ENCODE results near the gene CRYBG2.
"Not testable (repeated sequence)": the region's sequence is repeated elsewhere in the genome, so short reads cannot be mapped to it uniquely, and the experiment has no call there.

The CRYBG2 gene

DNA sequence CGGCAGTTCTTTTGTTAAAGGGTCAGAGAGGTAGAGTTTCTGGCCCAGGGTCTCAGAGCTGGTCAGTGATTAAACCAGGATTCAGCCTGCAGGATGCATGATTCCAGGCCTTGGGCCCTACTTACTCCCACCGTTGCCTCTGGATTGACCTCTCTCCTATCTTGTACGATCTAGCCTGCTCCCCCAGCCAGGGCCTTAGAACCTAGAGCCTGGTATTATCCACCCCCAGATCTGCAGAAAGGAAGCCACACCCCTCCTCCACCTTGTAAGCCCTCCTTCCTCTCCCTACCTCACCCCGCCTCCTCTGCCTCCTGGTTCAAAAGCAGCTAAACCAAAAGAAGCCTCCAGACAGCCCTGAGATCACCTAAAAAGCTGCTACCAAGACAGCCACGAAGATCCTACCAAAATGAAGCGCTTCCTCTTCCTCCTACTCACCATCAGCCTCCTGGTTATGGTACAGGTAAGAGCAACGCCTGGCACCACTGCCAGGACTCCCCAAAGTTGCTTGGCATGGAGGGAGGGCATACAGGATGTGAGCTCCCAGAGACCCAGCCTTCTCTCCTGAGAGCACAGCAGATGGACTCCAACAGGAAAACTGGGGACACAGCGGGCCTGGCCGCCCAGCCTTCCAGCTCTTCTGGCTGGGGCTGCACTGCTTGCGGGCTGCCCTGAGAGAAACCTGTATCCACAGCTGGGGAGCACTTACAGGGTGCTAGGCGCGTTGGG is 36.2 kb downstream of the CRYBG2 start, which contains the start of gene CD52:
TSS of gene CD52 (plus strand) at position 347 of the 726 bp plus-strand sequence. CDS start at position 407, 60 bp downstream.
- H3K4me1 ChIP-seq (ENCODE audit: control insufficient read depth, insufficient read depth, low read length), result peaks cover 17% of the 10 kb centered on the region
- no peaks in the 10 kb centered on the region for H3K9me3 ChIP-seq (ENCODE audit: control insufficient read depth, insufficient read depth, low read length)
- H3K9ac ChIP-seq (ENCODE audit: low read depth, low read length), result no peak within 1 kb of the TSS
- H3K27me3 ChIP-seq (ENCODE audit: control insufficient read depth, insufficient read depth, low read length), result no peaks in the 10 kb centered on the region
- peaks cover 10% of the 10 kb centered on the region for H3K36me3 ChIP-seq (ENCODE audit: control insufficient read depth, insufficient read depth, low read length)
- no peak within 1 kb of the TSS for H3K27ac ChIP-seq (ENCODE audit: low read depth, low read length)
- H3K4me3 ChIP-seq (ENCODE audit: low read depth, low read length), result no peak within 1 kb of the TSS

DNA sequence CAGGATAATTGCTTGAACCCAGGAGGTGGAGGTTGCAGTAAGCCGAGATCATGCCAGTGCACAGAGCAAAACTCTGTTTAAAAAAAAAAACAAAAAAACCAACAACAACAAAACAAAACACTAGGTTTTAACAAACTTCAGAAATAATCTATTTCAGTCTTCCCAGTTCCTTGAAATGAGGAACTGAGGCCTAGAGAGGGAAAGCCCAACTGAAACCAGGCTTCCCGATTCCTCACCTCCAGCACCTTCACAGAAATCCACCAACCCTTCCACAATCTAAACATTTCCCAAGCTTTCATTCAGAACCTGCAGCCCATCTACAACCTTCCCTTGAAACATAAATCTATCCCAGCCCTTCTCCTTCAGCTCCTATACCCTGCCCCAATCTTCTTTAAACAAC is 36.8 kb downstream of the CRYBG2 start:
- no peak overlapping the region for H3K27ac ChIP-seq (ENCODE audit: low read depth, low read length)
- H3K4me3 ChIP-seq (ENCODE audit: low read depth, low read length), result no peak overlapping the region
- H3K4me1 ChIP-seq (ENCODE audit: control insufficient read depth, insufficient read depth, low read length), result peaks cover 17% of the 10 kb centered on the region
- H3K9ac ChIP-seq (ENCODE audit: low read depth, low read length), result no peak overlapping the region
- peaks cover 4% of the 10 kb centered on the region; the same call in 1 of the 2 replicates for H3K36me3 ChIP-seq (ENCODE audit: control insufficient read depth, insufficient read depth, low read length)
- no peaks in the 10 kb centered on the region for H3K9me3 ChIP-seq (ENCODE audit: control insufficient read depth, insufficient read depth, low read length)
- H3K27me3 ChIP-seq (ENCODE audit: control insufficient read depth, insufficient read depth, low read length), result no peaks in the 10 kb centered on the region

DNA sequence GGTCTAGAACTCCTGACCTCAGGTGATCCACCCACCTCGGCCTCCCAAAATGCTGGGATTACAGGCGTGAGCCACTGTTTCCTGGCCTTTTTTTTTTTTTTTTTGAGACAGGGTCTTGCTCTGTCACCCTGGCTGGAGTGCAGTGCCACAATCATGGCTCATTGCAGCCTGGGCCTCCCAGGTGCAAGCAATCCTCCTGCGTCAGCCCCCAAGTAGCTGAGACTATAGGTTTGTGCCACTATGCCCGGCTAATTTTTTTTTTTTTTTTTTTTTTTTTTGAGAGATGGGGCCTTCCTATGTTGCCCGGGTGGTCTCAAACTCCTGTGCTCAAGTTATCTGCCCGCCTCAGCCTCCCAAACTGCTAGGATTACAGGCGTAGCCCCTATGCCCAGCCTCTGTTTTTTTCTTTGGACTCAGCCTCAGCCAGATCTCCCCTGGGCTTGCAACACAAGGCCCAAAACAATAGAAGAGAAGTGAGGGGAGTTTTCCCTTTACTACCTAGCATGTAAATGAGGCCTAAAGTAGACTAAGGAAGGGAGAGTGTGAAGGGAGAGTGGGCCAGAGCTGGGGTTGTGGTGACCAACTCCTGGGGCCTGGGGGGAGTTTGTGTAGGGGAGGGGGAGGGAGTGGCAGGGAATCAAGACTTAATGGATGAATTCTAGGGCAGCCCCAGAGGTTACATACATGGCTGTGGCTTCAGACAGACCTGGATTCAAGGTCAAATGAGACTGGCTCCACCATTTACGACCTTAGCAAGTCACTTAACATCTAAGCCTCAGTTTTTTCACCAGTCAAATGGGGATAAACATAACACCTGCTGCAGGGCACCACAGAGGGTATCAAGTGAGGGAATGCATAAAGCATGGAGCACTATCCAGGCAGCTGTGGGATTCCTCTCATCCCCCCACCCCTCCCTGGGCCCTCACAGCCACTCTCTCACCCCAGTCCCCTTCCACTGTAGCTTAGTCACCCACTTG is 37.8 kb downstream of the CRYBG2 start:
- no peak overlapping the region for H3K9ac ChIP-seq (ENCODE audit: low read depth, low read length)
- 0 out of 2 replicates have a peak, but pooled peaks cover 3% of the 10 kb centered on the region for H3K36me3 ChIP-seq (ENCODE audit: control insufficient read depth, insufficient read depth, low read length)
- H3K4me3 ChIP-seq (ENCODE audit: low read depth, low read length), result no peak overlapping the region
- H3K4me1 ChIP-seq (ENCODE audit: control insufficient read depth, insufficient read depth, low read length), result peaks cover 17% of the 10 kb centered on the region
- H3K9me3 ChIP-seq (ENCODE audit: control insufficient read depth, insufficient read depth, low read length), result no peaks in the 10 kb centered on the region
- no peaks in the 10 kb centered on the region for H3K27me3 ChIP-seq (ENCODE audit: control insufficient read depth, insufficient read depth, low read length)
- no peak overlapping the region for H3K27ac ChIP-seq (ENCODE audit: low read depth, low read length)

DNA sequence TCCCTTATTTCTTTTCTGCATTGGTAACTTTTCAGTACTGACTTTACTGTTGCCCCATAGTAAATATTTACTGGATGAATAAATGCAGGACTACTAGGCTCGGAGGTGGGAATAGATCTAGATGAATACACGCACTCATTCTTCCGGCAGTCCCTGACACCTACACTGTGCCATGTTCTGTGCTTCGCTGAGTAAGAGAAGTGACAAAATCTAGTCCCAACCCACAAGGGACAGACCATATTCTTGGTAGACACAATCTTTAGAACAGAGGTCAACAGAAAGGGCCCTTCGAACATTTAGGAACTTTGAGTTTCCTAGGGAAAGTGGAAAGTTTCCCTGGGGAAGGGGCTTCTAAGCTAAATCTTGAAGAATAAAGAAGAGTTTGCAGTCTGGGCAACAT is 39.4 kb downstream of the CRYBG2 start:
- Histone ChIP-seq H3K36me3 (ENCODE audit: control insufficient read depth, insufficient read depth, low read length) (no peaks in the 10 kb centered on the region), H3K4me3 (ENCODE audit: low read depth, low read length) (no peak overlapping the region), H3K9me3 (ENCODE audit: control insufficient read depth, insufficient read depth, low read length) (no peaks in the 10 kb centered on the region), H3K27me3 (ENCODE audit: control insufficient read depth, insufficient read depth, low read length) (no peaks in the 10 kb centered on the region), H3K4me1 (ENCODE audit: control insufficient read depth, insufficient read depth, low read length) (peaks cover 16% of the 10 kb centered on the region), H3K9ac (ENCODE audit: low read depth, low read length) (no peak overlapping the region), H3K27ac (ENCODE audit: low read depth, low read length) (no peak overlapping the region)

GRCh38 chr1:26307966-26308899 is 45.7 kb downstream of the CRYBG2 start:
- not testable (repeated sequence) for H3K36me3 ChIP-seq (ENCODE audit: control insufficient read depth, insufficient read depth, low read length); H3K4me3 ChIP-seq (ENCODE audit: low read depth, low read length); H3K9ac ChIP-seq (ENCODE audit: low read depth, low read length); H3K27me3 ChIP-seq (ENCODE audit: control insufficient read depth, insufficient read depth, low read length); H3K27ac ChIP-seq (ENCODE audit: low read depth, low read length); H3K9me3 ChIP-seq (ENCODE audit: control insufficient read depth, insufficient read depth, low read length); H3K4me1 ChIP-seq (ENCODE audit: control insufficient read depth, insufficient read depth, low read length)

GRCh38 chr1:26307363-26307781 is 46.6 kb downstream of the CRYBG2 start:
- Histone ChIP-seq H3K36me3 (ENCODE audit: control insufficient read depth, insufficient read depth, low read length) (no peaks in the 10 kb centered on the region), H3K9ac (ENCODE audit: low read depth, low read length) (no peak overlapping the region), H3K27me3 (ENCODE audit: control insufficient read depth, insufficient read depth, low read length) (no peaks in the 10 kb centered on the region), H3K4me3 (ENCODE audit: low read depth, low read length) (peak overlapping the region; percentile 63; the same call in 1 of the 2 replicates), H3K27ac (ENCODE audit: low read depth, low read length) (peak overlapping the region; percentile 58), H3K4me1 (ENCODE audit: control insufficient read depth, insufficient read depth, low read length) (peaks cover 10% of the 10 kb centered on the region), H3K9me3 (ENCODE audit: control insufficient read depth, insufficient read depth, low read length) (no peaks in the 10 kb centered on the region)

- Histone ChIP-seq H3K9ac (ENCODE audit: low read depth, low read length) (peak within 1 kb of the TSS; percentile 78), H3K36me3 (ENCODE audit: control insufficient read depth, insufficient read depth, low read length) (no peaks in the 10 kb centered on the region), H3K4me3 (ENCODE audit: low read depth, low read length) (peak within 1 kb of the TSS; percentile 99), H3K9me3 (ENCODE audit: control insufficient read depth, insufficient read depth, low read length) (no peaks in the 10 kb centered on the region), H3K27me3 (ENCODE audit: control insufficient read depth, insufficient read depth, low read length) (no peaks in the 10 kb centered on the region), H3K27ac (ENCODE audit: low read depth, low read length) (peak within 1 kb of the TSS; percentile 73), H3K4me1 (ENCODE audit: control insufficient read depth, insufficient read depth, low read length) (peaks cover 10% of the 10 kb centered on the region)
Observed at GRCh38 chr1:26306290-26307229, 47.4 kb downstream of the CRYBG2 start, which contains the start of gene UBXN11. TSS of gene UBXN11 (minus strand) at chr1:26306636. CDS start at chr1:26302883, 3,753 bp downstream.

DNA sequence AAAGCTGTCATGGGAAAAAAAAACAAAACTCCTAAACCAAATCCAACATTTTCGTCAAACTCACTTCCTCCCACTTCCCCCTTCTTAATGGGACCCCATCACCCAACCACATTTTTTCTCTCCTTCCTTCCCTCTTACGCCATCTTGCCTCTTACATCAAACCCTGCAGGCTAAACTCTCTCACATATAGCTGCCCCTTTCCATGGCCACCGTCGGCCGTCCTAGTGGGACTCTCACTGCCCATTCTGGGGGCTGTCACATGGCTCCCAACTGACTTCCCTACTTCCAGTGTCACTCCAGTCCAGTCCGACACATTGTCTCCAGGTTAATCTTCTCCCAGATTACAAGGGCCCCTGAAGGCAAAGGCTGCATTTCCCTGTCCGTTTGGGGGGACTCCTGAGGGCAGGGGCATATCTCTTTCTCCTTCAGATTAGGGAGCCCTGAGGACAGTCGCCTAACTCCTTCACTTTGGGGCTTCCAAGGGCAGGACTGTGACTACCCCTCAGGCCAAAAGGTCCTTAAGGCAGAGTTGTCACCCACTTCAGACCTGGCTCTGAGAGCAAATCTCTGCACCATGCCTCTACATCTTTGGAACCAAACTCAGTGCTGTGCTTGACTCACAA is 48.2 kb downstream of the CRYBG2 start:
- Histone ChIP-seq H3K27me3 (ENCODE audit: control insufficient read depth, insufficient read depth, low read length) (no peaks in the 10 kb centered on the region), H3K4me1 (ENCODE audit: control insufficient read depth, insufficient read depth, low read length) (peaks cover 10% of the 10 kb centered on the region), H3K27ac (ENCODE audit: low read depth, low read length) (peak overlapping the region; percentile 73), H3K9ac (ENCODE audit: low read depth, low read length) (peak overlapping the region; percentile 78), H3K36me3 (ENCODE audit: control insufficient read depth, insufficient read depth, low read length) (no peaks in the 10 kb centered on the region), H3K4me3 (ENCODE audit: low read depth, low read length) (peak overlapping the region; percentile 99), H3K9me3 (ENCODE audit: control insufficient read depth, insufficient read depth, low read length) (no peaks in the 10 kb centered on the region)

GRCh38 chr1:26302733-26303405 is 51.1 kb downstream of the CRYBG2 start:
- Histone ChIP-seq H3K9me3 (ENCODE audit: control insufficient read depth, insufficient read depth, low read length) (no peaks in the 10 kb centered on the region), H3K27ac (ENCODE audit: low read depth, low read length) (no peak overlapping the region), H3K4me1 (ENCODE audit: control insufficient read depth, insufficient read depth, low read length) (peaks cover 10% of the 10 kb centered on the region), H3K4me3 (ENCODE audit: low read depth, low read length) (no peak overlapping the region), H3K27me3 (ENCODE audit: control insufficient read depth, insufficient read depth, low read length) (no peaks in the 10 kb centered on the region), H3K36me3 (ENCODE audit: control insufficient read depth, insufficient read depth, low read length) (no peaks in the 10 kb centered on the region), H3K9ac (ENCODE audit: low read depth, low read length) (no peak overlapping the region)

Data from HUES48 (cell line).